LNCAP (cell line): ENCODE results near the gene FAM162A.
A peak's percentile ranks its signal among the peaks of the same experiment; 100 is the strongest.

Source experiments
- CTCF ChIP-seq: fragments of 450-650 bp; IDR thresholded peaks from 2 replicates; pipeline ENCODE4 v1.5.1; 2017; ENCODE audit warnings: mild to moderate bottlenecking

The FAM162A gene

GRCh38 chr3:122353893-122354401 lies 30.0 kb upstream of the FAM162A start:
- TF ChIP-seq CTCF: no peak

GRCh38 chr3:122355612-122356011 lies 28.4 kb upstream of the FAM162A start:
- no peak for TF ChIP-seq CTCF

DNA sequence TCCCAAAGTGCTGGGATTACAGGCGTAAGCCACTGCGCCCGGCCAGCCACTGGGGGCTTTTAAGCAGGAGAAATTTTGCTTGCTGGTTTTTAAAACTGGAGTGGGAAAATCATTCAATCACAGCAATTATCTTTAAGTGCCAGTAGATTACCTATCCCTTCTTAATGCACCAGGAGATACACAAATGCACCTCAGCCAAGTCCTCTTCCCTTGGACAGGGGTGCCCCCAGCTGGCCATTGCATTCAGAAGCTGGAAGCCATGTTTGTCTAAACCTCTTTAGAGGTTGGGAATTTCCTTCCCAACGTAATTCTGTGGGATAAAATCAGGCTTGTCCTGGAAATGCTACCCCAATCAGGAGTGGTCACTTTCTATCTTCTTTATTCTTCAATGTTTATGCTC lies 27.6 kb upstream of the FAM162A start:
- TF ChIP-seq CTCF: peak; percentile 76

DNA sequence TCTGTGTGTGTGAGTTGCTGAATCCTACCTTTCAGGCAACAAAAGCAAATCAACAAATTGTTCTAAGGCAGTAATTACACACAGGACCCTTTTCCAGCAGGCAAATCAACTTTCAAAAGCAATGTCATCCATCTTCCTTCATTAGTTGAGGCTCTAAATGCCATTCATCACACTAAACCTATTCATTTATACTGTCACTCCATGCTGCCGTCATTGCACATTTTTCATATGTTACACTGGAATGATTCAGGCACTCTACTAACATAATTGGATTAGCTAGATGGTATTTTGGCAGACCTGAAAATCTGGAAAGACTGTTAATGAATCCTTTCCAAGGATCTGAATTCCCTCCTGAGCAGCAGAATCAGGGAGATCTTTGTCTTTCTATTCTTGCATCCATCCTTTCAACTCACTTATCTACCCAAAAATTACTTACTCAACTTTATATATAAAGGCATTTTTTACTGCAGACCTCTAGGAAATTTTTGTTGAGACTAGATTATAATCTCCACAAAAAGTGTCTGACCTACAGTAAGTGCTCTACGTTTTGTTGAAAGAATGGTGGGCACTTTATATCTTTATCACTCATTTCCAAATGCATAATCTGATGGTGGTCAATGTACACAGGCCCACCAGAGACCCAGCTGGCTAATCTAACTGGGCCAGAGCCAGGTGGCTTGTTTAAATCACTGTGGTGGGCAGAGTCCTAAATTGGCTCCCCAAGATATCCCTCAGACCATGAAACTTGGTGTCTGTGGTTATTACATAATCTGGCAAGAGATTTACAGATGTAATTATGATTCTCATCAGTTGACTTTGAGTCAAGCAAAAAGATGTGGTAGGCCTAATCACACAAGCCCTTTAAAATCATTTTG lies 25.9 kb upstream of the FAM162A start:
- no peak for TF ChIP-seq CTCF

DNA sequence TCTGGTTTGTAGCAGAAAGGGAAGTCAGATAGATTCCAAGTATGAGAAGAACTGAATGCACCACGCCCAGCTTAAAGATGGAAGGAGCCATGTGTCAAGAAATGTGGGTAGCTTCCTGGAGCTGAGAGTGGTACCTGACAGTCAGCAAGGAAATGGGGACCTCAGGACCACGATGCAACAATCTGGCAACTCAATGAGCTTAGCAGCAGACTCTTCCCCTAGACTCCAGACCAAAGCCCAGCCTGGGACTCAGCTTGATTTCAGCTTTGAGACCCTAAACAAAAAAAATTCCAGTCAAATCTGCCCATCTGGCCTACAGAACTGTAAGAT lies 25.3 kb upstream of the FAM162A start:
- no peak for TF ChIP-seq CTCF

GRCh38 chr3:122362026-122362425 lies 22.0 kb upstream of the FAM162A start:
- TF ChIP-seq CTCF: no peak

GRCh38 chr3:122364490-122364889 lies 19.5 kb upstream of the FAM162A start:
- TF ChIP-seq CTCF: no peak
